GM18505 (cell line): ENCODE measurements around the gene FASN.
A peak's percentile ranks its signal among the peaks of the same experiment; 100 is the strongest.

Source experiments
- ATAC-seq: cut with Tn5 transposase; IDR thresholded peaks from one replicate; pipeline ENCODE4 v1.9.1; 2021; ENCODE audit not compliant: unreplicated experiment
- POLR2A ChIP-seq: IDR thresholded peaks from 4 replicates; pipeline ENCODE4 v1.6.1; 2011; ENCODE audit warnings: borderline replicate concordance; ENCODE audit not compliant: insufficient read depth, insufficient read length; ENCODE audit errors: extremely low read depth

The FASN gene

DNA sequence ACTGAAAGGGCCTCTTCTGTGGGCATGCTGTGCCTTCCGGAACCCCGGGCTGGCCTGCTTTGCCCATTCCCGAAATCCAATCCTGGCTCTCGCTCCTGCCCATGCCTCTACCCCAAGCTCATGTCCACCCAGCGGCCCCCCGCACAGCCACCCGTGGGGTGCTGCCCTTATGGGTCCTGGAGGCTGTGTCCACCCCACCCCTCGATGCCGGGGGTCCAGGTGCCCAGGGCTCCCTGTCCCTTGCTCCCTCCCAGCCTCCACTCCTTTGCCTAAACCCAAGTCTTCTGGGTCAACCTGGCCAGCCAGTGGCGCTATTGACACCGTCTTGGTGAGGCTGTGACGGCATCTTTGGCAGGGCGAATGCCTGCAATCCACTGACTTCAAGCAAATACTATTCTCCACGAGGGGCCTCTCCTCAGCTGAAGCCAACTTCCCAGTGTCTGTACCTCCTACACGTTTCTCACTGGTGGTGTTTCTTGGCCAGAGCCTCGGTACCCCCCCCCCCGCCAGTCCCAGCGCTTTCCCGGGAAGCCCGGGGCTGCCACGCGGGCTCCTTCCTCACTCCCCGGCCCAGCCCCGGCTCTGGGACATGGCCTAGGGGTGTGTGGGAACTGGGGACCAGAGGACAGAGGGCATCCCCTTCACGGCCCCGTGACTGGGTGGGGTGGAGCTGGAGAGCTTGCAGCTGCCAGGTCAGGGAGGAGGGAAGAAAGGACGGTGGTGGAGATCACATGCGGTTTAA, 20.2 kb downstream of the FASN start:
- no peak for TF ChIP-seq POLR2A
- ATAC-seq = no peak

DNA sequence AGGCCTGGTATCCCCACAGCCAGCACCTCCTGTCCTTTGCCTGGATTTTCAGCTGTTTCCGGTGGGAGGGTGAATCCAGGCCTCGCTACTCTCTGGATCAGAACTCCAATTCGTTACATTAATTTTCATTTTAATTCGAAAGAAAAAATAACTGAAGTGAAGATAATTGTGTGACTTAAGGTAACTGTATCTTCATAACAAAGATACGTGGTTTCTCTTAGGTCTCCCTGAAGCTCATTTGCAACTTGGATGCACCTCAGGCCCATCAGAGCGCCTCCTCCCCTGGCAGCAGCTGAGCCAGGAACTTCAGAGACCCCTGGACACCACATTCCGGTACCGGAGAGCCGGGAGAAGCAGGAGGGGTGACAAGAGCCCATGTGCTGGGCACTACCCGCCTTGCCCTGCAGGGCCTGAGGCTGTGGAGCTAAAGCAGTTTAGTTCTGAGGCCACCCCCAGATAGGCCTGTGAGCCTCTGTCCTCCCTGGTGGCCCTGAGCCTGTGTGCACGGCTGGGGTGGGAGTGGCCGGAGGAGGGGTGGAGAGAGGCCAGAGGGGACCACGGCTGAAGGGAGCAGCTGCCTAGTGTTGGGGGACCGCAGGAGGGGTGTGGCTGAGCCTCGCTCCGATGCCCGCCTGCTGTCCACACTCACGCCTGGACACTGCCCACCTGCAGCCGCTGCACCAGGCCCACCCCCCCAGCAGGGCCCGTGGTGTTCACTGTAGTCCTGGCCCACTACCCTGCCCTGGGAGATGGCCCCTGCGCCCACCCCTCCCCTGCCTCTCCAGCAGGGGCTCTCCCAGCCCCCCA, 21.0 kb downstream of the FASN start:
- no peak for ATAC-seq
- peak; percentile 52 for TF ChIP-seq POLR2A

DNA sequence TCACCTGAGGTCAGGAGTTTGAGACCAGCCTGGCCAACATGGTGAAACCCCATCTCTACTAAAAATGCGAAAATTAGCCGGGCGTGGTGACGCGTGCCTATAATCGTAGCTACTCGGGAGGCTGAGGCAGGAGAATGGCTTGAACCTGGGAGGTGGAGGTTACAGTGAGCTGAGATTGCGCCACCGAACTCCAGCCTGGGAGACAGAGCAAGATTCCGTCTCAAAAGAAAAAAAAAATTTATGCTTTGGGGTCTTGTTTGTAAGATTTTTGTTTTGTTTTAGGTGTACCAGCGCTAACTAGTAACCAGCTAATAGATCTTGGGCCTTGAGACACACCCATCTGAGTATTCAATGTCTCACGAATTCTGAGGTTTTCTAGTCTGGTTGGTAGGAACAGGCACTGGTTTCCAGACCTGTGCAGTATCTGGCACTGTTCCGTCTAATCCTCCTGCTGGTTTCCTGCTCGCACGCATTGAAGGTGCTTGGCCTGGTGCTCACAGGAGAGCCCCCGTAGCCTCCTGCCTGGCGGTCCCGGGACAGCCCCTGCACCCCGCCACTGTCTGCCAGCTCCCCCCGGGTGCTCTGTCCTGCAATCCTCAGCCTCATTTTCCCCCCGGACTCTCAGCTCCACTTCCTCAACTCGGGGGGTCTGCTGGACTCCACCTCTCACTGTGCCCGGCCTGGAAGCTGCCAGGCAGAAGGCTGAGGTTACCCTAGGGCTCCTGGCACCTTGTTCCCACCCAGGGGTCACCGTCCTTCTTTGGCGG, 21.8 kb downstream of the FASN start:
- TF ChIP-seq POLR2A = no peak
- no peak for ATAC-seq

DNA sequence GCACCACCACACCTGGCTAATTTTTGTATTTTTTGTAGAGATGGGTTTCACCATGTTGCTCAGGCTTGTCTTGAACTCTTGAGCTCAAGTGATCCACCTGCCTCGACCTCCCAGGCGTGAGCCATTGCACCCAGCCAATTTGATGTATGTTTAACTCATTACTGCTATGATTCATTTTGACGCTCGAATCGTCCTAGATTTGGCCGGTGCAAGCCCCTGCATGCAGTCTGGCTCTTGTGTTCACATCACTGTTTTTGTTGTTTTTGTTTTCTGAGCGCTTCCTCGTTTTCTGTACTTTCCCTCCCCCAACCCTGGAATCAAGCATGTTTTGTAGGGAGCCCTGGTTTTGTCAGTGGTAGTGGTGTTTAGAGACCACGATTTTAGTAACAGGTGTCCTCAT, 24.6 kb downstream of the FASN start:
- TF ChIP-seq POLR2A = no peak
- ATAC-seq = no peak

DNA sequence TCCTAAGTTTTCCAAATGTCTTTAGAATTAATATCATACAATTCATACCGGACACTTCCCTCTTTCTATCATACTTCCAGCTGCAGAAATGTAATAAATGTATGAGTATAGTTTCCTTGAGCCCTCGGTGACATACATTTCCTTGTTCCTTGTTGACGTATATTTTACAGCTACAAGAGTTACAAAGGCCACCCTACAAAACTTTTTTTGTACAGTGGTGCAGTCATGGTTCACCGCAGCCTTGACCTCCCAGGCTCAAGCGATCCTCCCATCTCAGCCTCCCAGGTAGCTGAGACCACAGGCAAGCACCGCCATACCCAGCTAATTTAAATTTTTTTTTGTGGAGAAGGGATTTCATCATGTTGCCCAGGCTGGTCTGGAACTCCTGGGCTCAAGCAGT, 25.2 kb downstream of the FASN start:
- no peak for TF ChIP-seq POLR2A
- ATAC-seq = no peak

DNA sequence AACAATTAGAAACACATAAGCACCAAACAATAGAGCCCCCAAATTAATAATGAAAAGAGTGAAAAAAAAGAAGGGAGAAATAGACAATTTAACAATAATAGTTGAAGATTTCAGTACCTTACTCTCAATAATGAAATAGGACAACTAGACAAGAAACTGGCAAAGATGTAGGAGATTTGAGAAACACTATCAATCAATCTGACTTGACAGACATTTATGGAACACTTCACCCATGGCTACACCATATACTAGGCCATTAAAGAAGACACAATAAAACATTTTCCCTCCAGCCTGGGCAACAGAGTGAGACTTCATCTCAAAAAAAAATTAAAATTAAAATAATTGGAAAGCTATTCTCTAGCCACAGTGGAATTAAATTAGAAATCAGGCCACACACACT, 27.4 kb downstream of the FASN start:
- ATAC-seq = no peak
- no peak for TF ChIP-seq POLR2A

DNA sequence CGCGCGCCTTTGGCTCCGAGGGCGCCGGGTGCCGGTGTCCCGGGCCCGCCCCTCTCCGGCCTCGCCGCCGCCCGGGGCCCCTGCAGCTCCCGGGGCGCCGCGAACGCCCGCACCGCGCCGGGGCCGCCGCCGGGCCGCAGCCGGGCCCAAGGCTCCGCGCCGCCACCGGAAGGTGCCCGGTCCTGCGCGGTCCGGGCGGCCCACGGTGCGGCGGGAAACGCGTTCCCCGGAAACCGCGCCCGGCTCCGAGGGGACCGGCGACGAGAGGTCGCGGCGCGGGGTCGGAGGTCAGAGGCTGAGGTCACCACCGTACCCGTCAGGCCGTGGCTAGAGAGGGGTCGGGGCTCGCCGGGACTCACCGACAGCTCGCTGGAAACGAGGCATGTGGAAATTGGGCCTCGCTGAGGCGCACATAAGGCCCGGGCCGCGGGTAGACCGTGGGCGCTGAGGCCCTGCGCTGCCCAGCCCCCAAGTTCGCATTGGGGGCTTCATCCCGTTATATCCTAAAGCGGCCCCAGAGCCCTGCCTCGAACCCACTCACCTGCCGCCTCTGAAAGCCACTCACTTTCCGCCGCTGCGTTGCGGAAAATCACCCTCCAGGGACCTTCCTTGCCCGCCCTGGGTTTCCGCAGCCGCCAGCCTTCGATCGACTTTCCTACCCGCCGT, 32.3 kb downstream of the FASN start, which contains the start of gene DUS1L:
DUS1L (minus strand) TSS at position 167 of the 666 bp plus-strand sequence. CDS start 745 bp downstream, outside the sequence.
- peak; percentile 54 for ATAC-seq
- peak; percentile 68 for TF ChIP-seq POLR2A

DNA sequence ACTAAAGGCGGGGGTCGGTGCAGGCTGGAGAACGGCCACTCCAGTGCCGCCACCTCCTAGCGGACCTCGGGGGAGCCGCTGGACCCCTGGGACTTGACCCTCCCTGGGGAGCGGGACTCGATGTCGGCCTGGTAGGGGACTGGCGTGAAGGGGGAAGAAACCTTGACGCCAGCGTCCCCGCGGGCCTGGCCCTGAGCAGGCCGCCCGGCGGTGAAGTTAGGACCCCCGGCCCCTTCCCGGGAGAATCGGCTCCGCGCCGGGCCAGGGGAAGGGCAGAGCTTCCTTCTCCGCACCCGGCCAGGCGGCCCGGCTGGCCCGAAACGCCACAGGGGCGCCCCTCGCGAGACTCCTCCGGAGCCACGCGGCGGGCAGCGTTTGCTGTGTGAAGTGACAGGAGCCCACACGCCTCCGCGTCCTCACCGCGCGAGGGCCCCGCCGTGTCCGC, 32.8 kb downstream of the FASN start:
- peak; percentile 29 for ATAC-seq
- TF ChIP-seq POLR2A = no peak

DNA sequence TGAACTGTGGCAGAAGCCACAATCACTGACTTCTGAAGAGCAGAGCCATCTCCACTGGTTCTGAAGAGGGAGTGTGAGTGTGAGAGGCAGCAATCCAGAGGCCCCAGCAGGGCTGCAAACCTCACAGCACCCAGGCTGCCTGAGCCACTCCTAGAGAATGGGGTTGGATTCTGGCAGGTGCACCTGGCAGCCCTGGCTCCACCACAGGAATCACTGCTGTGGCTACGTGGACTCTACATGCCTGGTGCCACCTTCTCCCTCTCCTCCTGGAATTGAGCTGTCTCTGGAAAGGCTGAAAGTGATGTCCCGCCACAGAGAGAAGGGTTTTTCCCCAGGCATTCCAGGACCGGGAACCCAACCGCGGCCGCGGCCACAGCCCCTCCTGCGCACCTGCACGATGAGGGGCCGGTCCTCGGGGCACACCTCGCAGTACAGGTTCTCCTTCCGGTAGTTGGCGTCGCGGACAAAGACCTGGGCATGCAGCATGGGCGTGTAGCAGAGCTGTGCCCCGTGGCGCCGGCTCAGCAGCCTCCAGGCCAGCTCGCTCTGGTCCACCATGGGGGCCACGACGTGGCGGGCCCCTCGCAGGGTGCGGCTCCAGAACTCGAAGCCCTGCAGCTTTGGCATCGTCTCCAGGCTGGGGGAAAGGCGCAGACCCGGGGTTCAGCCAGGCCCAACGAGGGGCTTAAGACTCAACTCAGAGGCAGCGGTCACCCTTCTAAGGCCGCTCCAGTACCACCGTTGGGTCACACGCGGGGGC, 33.4 kb downstream of the FASN start:
- ATAC-seq = no peak
- TF ChIP-seq POLR2A = peak; percentile 19

DNA sequence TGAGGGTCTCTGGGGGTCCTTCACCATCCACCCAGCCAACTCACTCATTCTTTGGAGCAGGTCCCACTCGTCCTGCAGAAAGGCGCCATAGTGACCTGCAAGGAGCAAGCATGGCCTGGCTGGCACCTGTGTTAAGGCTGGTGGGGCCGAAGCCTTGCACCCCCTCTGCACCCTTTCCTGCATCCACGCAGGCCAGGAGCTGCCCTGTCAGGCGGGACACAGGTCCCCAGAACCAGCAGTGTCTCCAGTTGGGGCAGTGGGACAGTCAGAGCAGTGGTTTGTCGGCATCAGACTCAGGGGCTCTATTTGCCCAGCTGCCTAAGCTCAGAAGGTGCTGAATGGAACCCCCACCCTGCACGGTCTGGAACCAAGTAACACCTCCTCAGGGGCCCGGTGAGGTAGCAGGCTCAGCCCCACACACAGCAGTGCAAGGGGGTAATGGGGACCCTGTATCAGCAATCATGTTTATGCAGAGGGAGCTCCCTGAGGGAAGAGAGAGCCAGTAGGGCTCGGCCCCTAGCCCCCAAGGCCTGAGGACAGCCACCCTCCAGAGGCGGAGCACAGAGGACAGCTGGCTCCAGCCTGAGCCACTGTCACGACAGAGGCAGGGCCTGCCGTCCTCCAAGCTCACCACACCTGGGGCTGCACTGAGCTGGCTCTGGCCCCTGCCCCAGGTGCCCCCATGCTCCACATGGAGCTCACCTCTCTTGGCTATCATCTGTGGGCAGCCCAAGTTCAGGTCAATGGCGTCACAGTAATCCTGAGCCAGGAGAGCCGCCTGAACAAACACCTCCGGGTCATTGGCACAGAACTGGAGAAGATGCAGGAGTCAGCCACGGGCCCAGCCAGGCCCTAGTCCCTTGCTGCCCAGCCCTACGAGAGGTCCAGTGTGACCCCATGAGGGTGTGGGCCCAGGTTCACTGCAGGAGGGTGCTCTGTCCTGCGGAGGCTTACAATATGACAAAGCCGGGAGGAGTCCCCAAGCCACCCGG, 34.3 kb downstream of the FASN start:
- ATAC-seq = no peak
- TF ChIP-seq POLR2A = no peak

DNA sequence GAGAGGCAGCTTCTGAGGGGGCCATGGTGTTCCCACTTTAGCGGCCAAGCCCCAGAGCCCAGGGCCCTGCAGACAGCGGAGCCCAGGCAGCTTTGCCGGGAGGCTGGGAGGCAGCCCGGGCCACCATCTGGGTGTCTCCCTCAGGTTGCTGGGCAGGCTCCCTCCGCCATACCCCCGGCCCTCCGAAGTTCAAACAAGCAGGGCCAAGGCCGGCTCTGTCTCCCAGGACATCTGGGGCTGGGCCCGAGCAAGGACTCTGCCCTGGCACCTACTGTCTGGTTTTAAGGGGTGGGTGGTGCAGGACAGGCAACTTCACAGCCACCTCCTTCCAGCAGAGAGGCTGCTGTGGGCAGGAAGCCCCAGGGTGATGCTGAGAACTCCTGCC, 35.1 kb downstream of the FASN start:
- no peak for TF ChIP-seq POLR2A
- no peak for ATAC-seq
